ENCODE results near the gene FRG2C.
"Not testable (repeated sequence)": the region's sequence is repeated elsewhere in the genome, so short reads cannot be mapped to it uniquely, and the experiment has no call there.

The FRG2C gene

DNA sequence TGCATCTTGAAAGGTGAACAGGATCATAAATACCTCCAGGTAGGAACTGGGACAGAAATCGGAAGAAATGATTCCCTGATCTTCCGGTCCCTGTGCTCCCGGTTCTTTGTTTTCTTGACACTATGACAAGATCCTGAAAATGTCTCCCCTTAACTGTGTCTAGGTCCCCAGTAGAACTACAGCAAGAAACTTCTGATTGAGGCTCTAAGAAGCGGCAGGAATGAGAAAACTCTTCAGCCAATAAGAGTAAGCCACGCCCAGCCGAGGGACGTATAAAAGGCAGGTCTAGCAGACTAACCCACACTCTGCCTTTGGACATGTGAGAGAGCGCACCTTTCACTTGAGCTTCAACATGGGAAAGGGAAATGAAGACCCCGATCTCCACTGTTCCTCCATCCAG is at the start of gene FRG2C:
Gene FRG2C (plus strand): TSS at position 301 of the 400 bp plus-strand sequence. CDS start 52 bp downstream, at position 353.
- not testable (repeated sequence) for DNase-seq

DNA sequence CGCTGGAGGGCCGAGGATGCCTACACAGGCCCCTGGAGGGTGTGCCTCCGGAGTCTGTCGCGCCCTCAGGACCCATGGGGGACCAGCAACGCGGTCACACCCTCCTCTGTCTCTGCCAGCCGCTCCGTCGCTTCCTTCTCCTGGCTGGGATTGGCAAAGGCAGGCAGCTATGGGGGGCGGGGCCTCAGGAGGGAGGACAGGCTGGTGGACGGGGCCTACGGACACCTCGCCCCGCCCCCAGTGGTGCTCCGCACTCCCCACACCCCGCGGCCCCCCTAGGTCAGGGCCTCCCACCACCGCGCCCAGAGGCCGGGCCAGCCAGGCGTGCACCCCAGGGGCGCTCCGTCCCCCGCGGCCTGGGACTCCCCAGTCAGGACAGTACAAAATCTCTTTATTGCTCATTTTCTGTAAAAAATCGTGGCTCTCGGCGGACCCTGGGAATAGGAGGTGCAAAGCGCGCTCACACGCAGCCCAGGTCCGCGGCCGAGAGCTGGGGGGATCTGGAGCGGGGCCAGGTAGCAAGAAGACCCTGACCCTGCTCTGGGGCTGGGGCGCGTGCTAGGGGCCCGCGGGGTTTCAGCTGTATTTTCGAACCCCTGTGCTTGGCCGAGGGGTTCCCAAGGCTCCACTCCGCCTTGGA is 45.3 kb upstream of the FRG2C start:
- not testable (repeated sequence) for DNase-seq

DNA sequence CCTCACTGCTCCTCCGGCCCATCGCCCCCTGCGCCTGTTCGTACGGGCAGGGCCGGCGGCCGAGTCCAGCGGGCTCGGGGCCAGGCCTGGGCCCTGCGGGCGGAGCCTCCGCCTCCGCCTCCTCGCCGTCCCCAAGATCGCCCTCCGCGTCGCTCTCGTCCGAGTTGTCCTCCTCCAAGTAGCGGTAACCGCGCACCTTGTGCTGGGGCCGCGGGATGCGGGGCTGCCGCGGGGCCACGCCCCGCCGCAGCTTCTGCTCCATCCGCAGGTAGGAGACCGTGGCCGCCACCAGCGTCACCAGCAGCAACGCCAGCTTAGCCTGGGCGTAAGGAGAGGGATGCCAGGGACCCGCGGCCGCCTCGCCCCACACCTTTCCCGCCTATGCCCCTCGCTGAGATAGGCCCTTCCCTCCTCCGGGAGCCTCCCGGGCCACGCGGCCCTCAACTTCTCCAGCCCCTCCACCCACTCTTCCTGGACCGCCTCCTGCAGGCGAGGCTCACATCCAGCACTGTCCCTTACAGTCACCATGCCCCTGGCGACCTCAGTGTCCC is 44.6 kb upstream of the FRG2C start:
- DNase-seq: not testable (repeated sequence)

DNA sequence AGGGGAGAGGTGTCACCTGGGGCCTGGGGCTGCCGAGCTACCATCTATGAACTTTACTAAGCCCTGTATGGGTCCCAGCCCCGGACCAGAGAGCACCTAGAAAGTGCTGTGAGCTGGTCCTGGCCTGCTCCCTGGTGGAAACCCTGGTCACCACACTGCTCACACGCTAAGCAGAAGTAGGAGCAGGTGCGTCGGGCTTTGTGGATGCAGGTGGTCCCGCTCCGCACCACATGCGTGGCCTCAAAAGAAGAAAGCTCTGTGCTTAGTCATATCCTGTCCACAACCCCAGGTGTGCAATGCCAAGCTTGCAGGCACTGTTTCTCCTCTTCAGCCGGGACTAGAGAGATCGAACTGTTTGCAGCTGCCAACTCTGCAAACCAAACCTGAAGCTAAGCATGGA is 42.4 kb upstream of the FRG2C start:
- not testable (repeated sequence) for DNase-seq

DNA sequence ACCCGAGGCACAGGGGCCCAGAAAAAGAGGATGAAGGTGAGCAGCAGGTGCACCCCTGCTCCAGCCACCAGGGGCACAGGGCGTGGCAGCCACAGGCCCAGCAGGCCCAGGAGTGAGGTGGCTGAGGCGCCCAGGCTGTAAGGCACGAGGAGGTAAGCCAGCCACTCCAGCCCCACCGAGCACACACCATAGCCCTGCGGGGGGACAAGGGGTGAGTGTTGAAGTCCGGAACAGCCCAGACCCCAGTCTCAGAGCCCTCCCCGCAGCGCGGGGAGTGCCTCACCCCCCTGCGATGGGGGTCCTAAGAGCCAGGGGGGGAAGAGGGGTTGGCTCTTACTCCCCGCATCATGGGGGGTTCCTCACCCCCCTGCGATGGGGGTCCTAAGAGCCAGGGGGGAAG is 40.5 kb upstream of the FRG2C start:
- not testable (repeated sequence) for DNase-seq

DNA sequence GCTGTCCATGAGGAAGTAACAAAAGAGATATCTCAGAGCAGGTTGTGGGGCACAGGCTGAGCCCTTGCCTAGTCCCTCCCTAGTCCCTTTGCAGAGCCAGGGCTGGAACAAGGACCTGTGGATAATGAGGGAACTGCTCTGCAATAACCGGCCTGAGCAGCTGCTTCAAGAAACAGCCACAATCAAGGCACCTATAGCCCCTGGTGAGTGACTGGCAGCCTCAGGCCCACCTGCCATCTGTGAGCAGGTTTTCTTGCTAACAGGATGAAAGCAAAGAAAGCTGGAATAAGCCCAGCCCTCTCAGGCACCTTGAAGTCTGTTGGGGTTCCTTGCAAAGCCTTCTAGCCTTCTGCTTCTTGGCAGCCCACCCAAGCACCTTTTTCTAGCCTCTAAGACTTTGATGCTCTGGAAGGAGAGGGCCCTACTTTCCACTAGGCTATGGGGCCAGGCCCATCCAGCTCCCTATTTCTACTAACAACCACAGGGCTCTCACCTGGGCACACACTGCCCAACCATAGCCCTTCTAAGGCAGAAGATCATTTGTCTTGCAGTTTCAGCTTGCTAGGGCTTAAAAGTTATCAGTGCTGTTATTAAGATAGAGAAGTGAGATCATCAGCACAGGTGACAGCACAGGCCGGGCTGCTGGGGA is 33.1 kb upstream of the FRG2C start:
- not testable (repeated sequence) for DNase-seq

DNA sequence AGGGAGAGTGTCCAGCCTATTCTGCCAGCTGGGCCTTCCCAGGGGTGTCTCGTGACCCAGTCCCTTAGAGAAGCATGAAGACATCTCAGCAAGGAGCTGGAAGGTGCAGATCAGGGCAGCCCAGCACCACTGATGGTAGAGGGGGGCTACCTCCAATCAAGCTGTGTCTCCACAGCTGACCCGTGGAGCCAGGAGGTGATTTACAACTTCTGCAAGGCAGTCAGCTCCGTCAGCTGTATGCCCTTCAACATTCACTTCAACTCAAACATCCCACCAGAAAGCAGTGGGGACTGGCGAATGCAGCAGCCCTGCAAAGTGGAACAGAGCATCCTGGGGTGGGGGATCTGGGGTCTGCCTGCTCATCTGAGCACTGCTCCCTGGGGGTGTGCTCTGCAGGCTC is 32.6 kb upstream of the FRG2C start:
- DNase-seq: no peak

DNA sequence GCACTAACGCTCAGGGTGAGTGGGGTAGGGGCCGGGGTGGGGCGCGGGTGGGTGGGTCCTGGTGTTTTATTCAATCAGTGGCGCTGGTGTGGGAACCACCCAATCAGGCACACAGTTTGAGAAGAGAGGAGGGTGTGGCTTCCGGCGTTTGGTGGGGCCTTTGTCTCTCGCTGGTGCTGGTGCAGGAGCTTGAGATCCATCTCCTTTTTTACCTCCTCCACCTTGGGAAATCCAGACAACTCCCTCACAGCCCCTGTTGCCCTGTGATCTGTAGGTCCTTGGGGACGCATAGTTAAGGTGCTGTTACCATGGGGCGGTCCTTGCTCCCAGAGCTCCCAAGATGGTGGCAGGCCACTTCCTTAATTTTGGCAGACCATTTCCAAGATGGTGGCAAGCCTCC is 25.2 kb upstream of the FRG2C start:
- DNase-seq: not testable (repeated sequence)

DNA sequence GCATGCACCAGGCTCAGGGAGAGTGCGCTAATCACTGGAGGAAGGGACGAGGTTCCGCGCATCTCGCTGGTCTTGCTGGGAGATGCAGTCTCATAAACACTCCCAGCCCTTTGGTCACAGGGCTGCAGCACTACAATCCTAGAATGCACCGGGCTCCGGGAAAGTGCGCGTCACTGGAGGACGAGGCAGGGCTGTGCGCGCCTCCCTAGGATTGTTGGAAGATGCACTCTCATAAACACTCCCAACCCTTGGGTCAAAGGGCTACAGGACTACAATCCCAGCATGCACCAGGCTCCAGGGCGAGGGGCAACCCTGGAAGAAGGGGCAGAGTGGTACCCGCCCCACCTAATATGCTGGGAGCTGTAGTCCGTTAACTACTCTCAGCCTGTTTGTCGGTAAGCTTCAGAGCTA is 23.0 kb upstream of the FRG2C start:
- DNase-seq: not testable (repeated sequence)

DNA sequence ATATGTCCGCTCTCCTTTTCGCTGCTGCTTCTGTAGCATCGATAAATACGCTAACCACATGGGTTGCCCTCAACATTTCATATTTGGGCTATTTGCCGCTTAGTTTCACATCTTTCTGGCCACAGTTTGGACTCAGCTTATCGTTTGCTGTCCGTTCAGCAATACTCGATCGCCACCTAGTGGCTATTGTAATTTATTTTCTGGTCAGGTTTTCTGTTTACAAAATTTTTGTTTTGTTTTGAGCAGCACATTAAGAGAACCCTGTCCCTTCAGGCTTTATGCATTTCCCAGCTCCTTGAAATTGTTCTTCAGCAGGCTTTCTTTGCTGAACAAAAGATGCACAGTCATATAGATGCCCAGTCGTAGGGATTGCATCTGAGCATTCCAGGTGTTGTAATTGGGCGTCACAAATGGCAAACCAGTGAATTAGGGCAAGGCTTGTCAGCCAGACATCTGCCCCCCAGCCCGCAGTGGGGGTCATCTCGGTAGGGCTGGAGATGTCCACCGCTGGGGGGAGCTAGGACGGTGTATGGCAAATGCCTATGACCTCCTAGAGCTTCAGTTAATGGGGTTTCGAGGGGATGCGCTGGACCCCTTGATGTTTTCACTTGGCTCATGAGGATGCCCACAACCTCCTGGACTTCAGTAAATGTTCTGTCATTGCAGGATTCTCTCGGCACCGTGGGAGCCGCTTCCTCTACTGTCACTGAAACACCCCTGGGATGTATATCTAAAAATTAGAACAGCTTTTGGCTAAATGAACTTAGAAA is 20.9 kb upstream of the FRG2C start:
- not testable (repeated sequence) for DNase-seq

DNA sequence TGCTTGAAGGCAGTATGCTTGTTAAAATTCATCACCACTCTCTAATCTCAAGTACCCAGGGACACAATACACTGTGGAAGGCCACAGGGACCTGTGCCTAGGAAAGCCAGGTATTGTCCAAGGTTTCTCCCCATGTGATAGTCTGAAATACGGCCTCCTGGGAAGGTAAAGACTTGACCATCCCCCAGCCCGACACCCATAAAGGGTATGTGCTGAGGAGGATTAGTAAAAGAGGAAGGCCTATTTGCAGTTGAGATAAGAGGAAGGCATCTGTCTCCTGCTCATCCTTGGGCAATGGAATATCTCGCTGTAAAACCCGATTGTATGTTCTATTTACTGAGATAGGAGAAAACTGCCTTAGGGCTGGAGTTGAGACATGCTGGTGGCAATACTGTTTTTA is 18.6 kb upstream of the FRG2C start:
- DNase-seq: not testable (repeated sequence)

DNA sequence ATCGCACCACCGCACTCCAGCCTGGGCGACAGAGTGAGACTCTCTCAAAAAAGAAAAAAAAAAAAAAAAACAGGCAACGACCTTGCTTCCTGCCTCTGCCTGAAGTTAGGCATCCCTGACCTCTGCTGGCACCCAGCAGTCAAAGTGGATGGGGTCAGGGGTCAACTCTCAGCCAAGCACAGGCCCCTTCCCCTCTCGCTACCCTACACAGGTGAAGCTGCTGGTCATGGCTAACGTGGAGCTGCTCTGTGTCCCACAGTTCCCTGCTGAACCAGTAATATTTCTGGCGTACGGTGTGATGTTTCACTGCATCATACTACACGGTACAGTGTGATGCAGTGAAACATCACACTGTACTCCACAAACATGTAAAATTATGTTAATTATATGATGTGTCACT is 13.9 kb upstream of the FRG2C start:
- no peak for DNase-seq

DNA sequence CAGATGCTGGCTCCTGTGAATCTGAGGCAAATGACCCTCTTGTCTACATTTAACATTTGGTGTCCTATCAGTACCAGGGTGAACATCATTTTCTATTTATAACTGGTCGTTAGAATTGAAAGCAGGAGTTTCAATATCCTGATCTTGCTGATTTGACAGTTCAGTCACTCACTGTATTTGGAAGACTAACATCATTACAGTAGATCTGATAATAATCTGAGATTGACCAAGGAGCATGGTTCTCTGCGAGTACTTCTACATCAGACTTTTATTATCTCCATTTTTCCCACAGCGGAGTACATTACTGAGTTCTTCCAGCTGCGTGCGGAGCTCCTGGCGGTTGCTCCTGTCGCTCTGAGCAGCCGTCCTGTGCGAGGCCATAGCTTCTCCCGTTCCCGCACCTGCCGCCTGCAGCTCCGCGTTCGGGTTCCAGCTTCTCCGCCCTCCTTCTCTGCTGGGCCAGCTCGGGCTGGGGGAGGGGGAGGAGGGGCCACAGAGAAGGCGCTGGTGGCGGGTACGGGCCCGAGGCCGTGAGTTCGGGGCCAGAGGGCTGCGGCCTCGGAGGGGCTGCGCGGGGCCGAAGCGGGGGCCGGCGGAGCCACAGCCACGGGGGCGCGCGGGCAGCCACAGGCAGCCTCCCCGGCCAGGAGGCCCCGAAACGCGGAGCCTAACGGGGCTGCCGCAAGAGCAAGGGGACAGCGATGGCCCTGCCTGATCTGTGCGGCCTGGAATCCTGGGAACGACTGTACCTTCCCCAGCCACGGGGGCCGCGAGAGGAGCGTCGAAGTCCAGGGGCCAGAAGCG is 8.8 kb upstream of the FRG2C start:
- DNase-seq: not testable (repeated sequence)

DNA sequence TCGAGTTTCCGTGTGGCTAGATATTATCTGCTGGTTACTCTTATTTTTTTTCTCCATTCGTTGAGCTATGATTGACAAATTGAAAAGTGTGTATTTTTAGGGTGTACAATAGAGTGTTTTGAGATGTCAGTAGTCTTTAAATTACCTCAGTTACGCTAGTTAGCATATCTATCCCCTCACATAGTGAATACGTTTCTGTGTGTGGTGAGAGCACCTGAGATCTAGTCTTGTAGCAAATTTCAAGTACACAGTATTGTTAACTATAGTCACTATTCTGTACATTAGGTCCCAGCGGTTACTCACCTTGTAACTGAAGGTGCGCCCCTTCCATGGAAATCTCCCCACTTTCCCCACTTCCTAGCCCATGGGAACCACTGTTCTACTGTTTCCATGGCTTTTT is 8.2 kb upstream of the FRG2C start:
- DNase-seq: not testable (repeated sequence)

DNA sequence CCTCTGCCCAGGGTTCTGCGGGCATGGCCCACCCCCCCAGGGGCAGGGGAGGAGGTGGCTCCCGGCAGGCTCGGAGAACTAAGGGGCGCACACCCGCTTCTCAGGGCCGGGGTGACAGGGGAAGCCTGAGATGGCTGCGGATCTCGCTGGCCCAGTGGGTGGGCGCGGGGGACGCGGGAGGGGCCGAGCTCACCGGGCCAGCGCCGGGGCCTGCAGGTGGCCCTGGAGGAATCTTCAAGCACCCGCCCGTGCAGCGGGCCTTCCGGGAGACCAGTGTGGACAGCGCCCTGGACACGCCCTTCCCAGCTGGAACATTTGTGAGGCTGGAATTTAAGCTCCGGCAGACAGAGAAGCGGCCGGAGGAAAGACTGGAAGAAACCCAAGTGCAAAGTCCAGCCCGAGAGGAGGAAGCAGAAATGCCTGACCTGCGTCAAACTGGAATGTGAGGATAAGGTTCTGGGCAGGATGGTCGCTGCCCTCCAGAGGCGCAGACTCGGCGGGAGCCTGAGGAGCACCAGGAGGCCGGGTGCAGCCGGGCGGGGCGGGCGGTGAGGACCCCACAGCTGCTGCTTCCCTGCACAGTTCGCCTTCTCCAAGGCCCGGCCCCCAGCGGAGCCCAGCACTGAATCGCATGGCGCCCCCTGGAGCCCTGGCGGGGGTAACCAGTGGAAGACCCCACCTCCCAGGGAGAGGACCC is 5.6 kb upstream of the FRG2C start:
- not testable (repeated sequence) for DNase-seq

DNA sequence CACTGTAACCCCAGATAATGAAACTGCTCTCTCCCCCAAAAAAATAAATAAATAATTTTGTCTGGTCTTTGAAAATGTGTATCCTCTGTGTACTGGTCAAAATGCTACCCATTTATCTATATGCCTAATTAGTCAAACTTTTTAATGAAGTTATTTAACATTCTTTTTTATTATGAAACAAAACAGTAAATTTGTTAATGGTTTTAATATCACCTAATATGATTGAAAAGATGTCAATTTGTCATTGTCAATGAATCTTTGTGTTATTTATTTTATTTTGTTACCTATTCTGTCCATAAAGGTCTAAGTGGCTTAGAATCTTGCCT is 5.1 kb upstream of the FRG2C start:
- not testable (repeated sequence) for DNase-seq

DNA sequence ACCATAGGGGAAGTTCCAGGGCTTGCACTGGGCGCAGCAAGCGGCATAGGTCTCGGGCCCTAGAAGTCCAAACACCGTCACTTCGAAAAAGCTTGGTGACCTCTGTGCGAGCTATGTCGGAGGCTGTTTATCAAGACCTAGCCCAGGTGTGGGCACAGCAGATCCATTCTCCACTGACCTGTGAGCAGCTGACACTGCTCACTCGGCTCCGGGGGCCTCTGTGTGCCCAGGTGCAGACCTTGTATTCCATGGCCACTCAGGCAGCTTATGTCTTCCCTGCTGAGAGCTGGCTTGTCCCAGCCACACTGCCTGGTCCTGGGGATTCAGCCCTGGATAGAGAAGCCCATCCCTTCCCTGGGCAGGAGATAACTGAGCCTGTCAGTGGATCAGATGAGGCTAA is 1.5 kb downstream of the FRG2C start:
- not testable (repeated sequence) for DNase-seq

DNA sequence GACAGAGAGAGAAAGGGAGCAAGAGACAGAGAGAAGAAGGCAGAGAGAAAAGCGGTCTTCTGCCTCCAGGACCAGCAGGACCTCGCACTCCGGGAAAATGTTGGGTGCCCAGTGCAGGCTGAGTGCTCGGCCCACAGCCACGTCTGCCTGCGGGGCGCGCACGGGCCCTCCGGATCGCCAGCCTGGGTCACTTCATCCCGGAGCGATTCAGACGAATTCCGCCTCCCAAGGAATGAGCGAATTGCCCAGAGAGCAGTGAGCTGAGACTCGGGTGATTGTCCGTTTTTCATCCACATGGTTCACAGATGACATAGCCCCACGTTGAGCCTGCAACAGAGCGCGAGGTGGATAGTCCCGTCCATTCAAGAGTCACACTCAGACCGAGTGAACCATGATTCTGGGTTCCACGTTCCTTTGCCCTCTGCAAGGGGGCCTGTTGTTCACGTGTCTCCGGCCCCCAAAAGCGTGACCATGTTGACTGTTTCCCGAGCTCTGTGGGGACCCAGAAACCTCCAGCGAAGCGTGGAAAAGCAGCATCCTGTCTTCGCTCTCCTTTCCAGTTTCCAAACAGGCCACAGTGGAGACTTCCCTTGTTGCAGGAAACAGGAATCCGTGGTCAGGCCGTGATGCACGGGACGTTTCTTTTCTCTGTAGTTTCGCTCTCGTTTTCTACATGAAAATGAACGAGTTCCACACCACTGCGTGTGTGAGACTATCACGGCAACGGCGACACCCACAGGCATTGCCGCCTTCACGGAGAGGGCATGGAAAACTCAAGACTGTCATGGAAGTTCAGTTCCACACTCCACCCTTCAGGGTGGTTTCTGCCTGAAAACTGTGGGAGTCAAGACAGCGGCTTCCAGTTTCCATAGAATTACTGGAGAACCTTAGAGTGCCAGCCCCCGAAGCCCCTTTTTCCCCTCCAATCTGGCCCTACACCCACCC is 3.9 kb downstream of the FRG2C start:
- not testable (repeated sequence) for DNase-seq

DNA sequence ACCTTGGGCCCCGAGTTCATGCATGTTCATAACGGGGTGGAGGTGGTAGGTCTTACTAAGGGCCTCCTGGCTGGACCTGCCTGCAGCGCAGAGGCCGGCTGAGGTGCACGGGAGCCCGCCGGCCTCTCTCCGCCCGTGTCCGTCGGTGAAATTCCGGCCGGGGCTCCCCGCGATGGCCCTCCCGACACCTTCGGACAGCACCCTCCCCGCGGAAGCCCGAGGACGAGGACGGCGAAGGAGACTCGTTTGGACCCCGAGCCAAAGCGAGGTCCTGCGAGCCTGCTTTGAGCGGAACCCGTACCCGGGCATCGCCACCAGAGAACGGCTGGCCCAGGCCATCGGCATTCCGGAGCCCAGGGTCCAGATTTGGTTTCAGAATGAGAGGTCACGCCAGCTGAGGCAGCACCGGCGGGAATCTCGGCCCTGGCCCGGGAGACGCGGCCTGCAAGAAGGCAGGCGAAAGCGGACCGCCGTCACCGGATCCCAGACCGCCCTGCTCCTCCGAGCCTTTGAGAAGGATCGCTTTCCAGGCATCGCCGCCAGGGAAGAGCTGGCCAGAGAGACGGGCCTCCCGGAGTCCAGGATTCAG is 4.7 kb downstream of the FRG2C start:
- DNase-seq: not testable (repeated sequence)
